Activated CD8-positive, alpha-beta memory T cell treated with anti-CD3 and anti-CD28 coated beads, Interleukin-2, amount 10 ng/mL, durations not matched to agents 7 days and 5 days (primary cell): ENCODE data around the gene RFX8. TPM values are rescaled to one million over a fixed set of nuclear protein-coding genes. Genes with fewer than 3 reads are reported as not detected.
"Not testable (repeated sequence)": the region's sequence is repeated elsewhere in the genome, so short reads cannot be mapped to it uniquely, and the experiment has no call there.

Experiments used
- ATAC-seq: fragments of 150-1000 bp; cut with Tn5 transposase; one replicate; pipeline ENCODE4 v1.10.0; 2021; ENCODE audit warnings: moderate library complexity
- CTCF ChIA-PET: fragments of 350-600 bp; sonication (Branson Sonifier 250); formaldehyde crosslinking; loops from one replicate; lab custom pipeline; 2021; ENCODE audit warnings: antibody characterized with exemption; lab: Charles Lee
- DNase-seq: peaks from one replicate; pipeline ENCODE4 v3.0.0-alpha.2; 2020
- H3K27ac Mint-ChIP-seq: one replicate; pipeline ENCODE4 v1.8.0; 2021; ENCODE audit warnings: mild to moderate bottlenecking, mixed read lengths
- H3K27me3 Mint-ChIP-seq: one replicate; pipeline ENCODE4 v1.8.0; 2021; ENCODE audit warnings: mixed read lengths
- H3K36me3 Mint-ChIP-seq: one replicate; pipeline ENCODE4 v1.8.0; 2021; ENCODE audit warnings: mild to moderate bottlenecking, mixed read lengths
- H3K4me1 Mint-ChIP-seq: one replicate; pipeline ENCODE4 v1.8.0; 2021; ENCODE audit warnings: mixed read lengths
- H3K4me3 Mint-ChIP-seq: one replicate; pipeline ENCODE4 v1.8.0; 2021; ENCODE audit warnings: mild to moderate bottlenecking, moderate library complexity, mixed read lengths
- H3K9me3 Mint-ChIP-seq: one replicate; pipeline ENCODE4 v1.8.0; 2022; ENCODE audit warnings: low read depth, mixed read lengths
- total RNA-seq, 2 experiments: library from RNA; stranded (reverse); gene quantifications; one replicate each; pipeline ENCODE4 v1.2.3, GENCODE V29; 2021

Gene RFX8
- total RNA-seq, 2 experiments from 2014 or later: 1.0 to 2.3 TPM

DNA sequence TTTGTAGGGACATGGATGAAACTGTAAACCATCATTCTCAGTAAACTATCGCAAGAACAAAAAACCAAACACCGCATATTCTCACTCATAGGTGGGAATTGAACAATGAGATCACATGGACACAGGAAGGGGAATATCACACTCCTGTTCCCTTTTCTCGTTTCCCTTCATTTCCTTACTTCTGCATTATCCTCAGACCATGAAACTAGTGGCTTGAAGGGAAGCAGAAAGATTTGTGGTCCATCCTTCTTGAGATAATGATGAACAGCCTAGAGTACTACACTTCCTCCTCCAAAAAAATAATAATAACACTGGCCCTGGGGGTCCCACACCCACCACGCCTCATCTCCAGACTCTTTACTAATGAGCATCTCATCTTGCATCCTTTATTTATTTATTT is 30.4 kb upstream of the RFX8 start:
- ATAC-seq, H3K36me3 Mint-ChIP-seq, CTCF ChIA-PET, DNase-seq, H3K9me3 Mint-ChIP-seq, H3K4me3 Mint-ChIP-seq, H3K27me3 Mint-ChIP-seq, H3K27ac Mint-ChIP-seq: not testable (repeated sequence)
- H3K4me1 Mint-ChIP-seq: peaks cover 13% of the 10 kb centered on the region

DNA sequence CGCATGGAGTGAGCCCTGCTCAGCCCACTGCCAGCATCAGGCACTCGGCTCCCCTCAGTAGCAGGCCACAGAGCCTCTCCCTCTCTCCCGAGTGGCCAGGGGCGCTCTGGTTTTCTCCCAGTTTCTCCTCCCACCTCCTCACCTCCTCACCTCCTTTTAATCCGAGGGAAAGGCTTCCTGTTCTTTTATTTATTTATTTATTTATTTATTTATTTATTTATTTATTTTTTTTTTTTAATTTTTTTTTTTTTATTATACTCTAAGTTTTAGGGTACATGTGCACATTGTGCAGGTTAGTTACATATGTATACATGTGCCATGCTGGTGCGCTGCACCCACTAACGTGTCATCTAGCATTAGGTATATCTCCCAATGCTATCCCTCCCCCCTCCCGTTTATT is 29.8 kb upstream of the RFX8 start:
- CTCF ChIA-PET, H3K4me3 Mint-ChIP-seq, H3K36me3 Mint-ChIP-seq, H3K27me3 Mint-ChIP-seq, H3K9me3 Mint-ChIP-seq, DNase-seq, H3K27ac Mint-ChIP-seq, ATAC-seq: not testable (repeated sequence)
- H3K4me1 Mint-ChIP-seq: peaks cover 13% of the 10 kb centered on the region

DNA sequence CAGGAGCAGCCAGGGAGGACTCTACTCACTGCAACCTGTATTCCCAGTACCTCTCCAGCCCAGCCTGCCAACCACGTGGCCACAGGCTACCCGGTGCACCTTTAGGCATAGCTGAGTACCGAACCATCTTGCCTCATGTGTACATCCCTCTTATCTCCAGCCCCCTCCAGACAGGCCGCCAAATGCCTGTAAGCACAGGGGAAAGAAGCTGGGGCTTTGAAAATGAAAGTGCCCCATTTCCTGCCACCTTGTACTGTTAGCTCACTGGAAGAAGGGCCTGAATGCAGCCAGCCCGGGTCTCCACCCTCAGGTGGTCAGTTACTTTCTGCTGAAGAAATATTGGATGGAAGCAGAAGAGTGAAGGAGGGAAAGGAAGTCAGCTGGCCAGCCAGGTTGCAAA is 27.2 kb upstream of the RFX8 start:
- DNase-seq: peak; percentile 42
- CTCF ChIA-PET: no interaction called here
- H3K27ac Mint-ChIP-seq: no peak overlapping the region
- no peaks in the 10 kb centered on the region for H3K9me3 Mint-ChIP-seq
- H3K36me3 Mint-ChIP-seq: no peaks in the 10 kb centered on the region
- peaks cover 13% of the 10 kb centered on the region for H3K4me1 Mint-ChIP-seq
- H3K27me3 Mint-ChIP-seq: peaks cover 4% of the 10 kb centered on the region
- H3K4me3 Mint-ChIP-seq: no peak overlapping the region
- ATAC-seq: no peak

DNA sequence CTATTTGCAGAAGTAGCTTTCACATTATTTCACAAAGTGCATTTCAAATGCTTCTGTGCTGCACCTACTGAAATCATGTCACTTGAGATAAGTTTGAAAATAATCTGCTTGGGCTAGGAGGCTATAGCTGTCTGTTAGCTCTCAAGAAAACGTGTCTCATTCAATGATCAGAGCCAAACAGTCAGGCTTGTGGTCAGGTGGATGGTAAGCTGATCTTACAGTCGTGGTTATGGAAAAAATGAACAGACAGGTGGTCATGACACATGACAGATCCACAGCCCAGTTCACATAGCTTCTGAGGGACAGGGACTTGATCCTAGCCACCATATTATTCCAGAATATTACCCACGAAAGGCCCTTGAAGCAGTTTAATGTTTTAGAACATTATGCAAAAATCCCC is 26.5 kb upstream of the RFX8 start:
- Mint-ChIP-seq H3K9me3 (no peaks in the 10 kb centered on the region), H3K4me1 (peaks cover 13% of the 10 kb centered on the region), H3K27ac (no peak overlapping the region), H3K4me3 (no peak overlapping the region), H3K27me3 (peaks cover 4% of the 10 kb centered on the region), H3K36me3 (no peaks in the 10 kb centered on the region)
- CTCF ChIA-PET: interaction anchor here (1.5 kb wide), 1 partner anchor 39 kb away, joined by 3 read pairs; no protein-coding TSS in a partner anchor
- DNase-seq (no peak), ATAC-seq (no peak)

DNA sequence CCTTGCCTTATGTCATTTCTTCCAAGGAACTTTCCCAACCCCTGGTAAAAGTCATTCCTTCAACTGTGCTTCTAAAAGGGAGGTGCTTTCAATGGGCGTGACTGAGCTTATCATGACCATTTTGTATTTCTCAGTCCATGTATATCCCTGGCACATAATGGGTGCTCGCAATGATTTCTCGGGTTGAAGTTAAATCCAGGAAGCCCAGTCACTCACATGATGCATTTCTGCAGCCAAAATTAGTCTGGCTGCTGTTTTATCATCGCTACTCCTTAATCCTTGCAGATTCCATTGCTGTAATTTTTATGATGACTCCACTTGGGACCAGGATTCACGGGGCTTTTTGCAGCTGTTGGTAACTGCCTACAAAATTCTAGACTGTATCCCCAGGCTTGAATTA is 25.9 kb upstream of the RFX8 start:
- CTCF ChIA-PET: interaction anchor here (1.5 kb wide), 1 partner anchor 39 kb away, joined by 3 read pairs; no protein-coding TSS in a partner anchor
- no peak for ATAC-seq

DNA sequence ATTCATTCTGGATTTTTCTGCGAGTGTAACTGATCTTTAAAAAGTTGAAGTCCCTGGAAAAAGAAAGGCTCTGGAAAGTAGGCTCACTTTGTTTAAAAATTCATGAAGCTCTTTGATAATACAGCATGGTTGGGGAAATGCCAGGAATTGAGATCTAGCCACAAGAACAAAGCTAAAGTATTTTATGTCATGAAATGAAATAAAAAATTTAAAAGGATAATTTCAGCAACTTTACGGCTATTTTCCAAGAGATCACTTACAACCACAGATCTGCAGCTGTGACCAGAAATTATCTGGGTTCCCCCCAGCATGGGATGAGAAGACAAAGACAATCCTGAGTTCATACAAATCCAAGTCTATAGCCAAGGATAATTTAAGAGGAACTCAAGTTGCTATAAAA is 25.3 kb upstream of the RFX8 start:
- no peak overlapping the region for H3K27ac Mint-ChIP-seq
- no peak overlapping the region for H3K4me3 Mint-ChIP-seq
- ATAC-seq (no peak), DNase-seq (no peak)
- H3K36me3 Mint-ChIP-seq: no peaks in the 10 kb centered on the region
- CTCF ChIA-PET: interaction anchor here (1.5 kb wide), 1 partner anchor 40 kb away, joined by 3 read pairs; no protein-coding TSS in a partner anchor
- no peaks in the 10 kb centered on the region for H3K9me3 Mint-ChIP-seq
- H3K27me3 Mint-ChIP-seq: peaks cover 4% of the 10 kb centered on the region
- peaks cover 13% of the 10 kb centered on the region for H3K4me1 Mint-ChIP-seq

More for the DNA sequence above, 25.9 kb upstream of the RFX8 start:
- Mint-ChIP-seq H3K27me3 (peaks cover 4% of the 10 kb centered on the region), H3K36me3 (no peaks in the 10 kb centered on the region), H3K27ac (no peak overlapping the region), H3K4me3 (no peak overlapping the region), H3K9me3 (no peaks in the 10 kb centered on the region), H3K4me1 (peaks cover 13% of the 10 kb centered on the region)
- no peak for DNase-seq

DNA sequence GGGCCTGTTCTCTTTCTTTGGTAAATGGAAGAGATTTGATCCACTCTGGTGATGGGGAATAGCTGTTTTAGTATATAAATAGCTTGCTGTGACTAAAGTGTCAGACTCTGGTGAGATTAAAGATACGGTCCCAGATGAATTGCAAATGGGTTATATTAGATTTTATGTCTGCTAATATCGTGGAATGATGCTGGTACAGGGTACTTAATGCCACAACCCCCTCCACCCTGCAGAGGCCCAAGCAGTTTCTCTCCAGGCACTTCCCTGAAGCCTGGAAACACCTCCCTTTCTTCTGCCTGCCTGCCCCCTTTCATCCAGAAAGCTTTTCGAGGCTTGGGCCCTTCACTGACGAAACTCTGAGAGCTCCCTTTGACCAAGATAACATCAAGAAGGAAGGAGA is 21.4 kb upstream of the RFX8 start:
- no peak overlapping the region for H3K27ac Mint-ChIP-seq
- no peaks in the 10 kb centered on the region for H3K9me3 Mint-ChIP-seq
- no peaks in the 10 kb centered on the region for H3K36me3 Mint-ChIP-seq
- DNase-seq (no peak), ATAC-seq (no peak)
- peaks cover 4% of the 10 kb centered on the region for H3K27me3 Mint-ChIP-seq
- no peaks in the 10 kb centered on the region for H3K4me1 Mint-ChIP-seq
- CTCF ChIA-PET: no interaction called here
- no peak overlapping the region for H3K4me3 Mint-ChIP-seq

DNA sequence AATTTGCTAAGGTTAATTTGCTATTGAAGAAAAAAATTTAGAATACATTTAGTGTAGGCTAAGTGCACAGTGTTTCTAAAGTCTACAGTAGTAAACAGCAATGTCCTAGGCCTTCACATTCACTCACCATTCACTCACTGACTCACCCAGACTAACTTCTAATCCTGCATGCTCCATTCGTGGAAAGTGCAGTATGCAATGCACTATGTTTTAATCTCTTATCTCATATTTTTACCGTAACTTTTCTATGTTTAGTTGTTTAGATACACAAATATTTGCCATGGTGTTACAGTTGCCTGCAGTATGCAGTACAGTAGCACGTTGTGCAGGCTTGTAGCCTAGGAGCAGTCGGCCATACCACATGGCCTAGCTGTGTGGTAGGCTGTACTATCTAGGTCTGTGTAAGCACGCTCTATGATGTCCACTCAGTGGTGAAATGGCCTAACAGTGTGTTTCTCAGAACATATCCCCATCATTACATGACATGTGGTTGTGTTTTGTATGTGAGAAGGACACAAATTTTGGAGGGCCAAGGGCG is 18.1 kb upstream of the RFX8 start:
- no peaks in the 10 kb centered on the region for H3K27me3 Mint-ChIP-seq
- H3K9me3 Mint-ChIP-seq: no peaks in the 10 kb centered on the region
- CTCF ChIA-PET: no interaction called here
- no peak overlapping the region for H3K4me3 Mint-ChIP-seq
- DNase-seq (no peak), ATAC-seq (no peak)
- no peaks in the 10 kb centered on the region for H3K4me1 Mint-ChIP-seq
- peaks cover 2% of the 10 kb centered on the region for H3K36me3 Mint-ChIP-seq
- H3K27ac Mint-ChIP-seq: no peak overlapping the region

DNA sequence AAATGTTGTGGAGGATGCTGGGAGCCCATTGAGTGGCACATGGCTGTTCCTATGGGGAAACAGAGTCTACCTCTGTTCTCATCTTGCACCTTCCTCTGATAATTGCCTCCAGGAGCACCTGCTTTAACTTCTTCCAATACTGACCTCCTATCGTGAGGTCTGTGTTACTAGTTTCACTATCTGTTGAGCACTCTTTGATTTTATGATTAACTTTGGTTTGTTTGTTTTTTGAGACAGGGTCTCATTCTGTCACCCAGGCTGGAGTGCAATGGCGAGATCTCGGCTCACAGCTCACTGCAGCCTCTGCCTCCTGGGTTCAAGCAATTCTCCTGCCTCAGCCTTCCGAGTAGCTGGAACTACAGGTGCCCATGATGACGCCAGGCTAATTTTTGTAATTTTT is 12.1 kb upstream of the RFX8 start:
- peaks cover 2% of the 10 kb centered on the region for H3K36me3 Mint-ChIP-seq
- no peaks in the 10 kb centered on the region for H3K9me3 Mint-ChIP-seq
- no peaks in the 10 kb centered on the region for H3K27me3 Mint-ChIP-seq
- CTCF ChIA-PET: no interaction called here
- no peak for DNase-seq
- no peak overlapping the region for H3K27ac Mint-ChIP-seq
- no peak overlapping the region for H3K4me3 Mint-ChIP-seq
- no peak for ATAC-seq
- peaks cover 16% of the 10 kb centered on the region for H3K4me1 Mint-ChIP-seq

DNA sequence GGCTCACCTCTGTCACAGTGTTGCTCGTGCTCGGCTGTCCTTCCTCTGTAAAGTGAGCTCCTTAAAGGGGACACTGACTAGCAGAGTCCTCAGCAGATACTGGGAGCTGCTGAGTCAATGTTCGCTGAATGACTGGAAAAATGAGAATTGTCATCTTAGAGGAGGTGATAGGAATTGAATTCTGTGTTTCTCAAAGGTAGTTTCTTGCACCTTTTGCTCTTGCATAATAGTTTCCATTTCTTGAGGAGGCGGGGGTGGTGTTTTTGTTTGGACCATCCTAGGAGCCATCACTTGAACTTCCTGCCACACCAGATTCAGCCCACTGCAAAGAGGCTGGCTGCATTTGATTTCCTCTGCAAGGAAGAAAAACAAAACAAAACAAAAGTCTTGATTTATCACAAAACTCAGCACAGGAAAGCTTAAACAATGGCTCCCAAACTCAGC is 11.4 kb upstream of the RFX8 start:
- H3K27ac Mint-ChIP-seq: no peak overlapping the region
- H3K4me1 Mint-ChIP-seq: peaks cover 16% of the 10 kb centered on the region
- DNase-seq (no peak), ATAC-seq (no peak)
- H3K4me3 Mint-ChIP-seq: no peak overlapping the region
- H3K27me3 Mint-ChIP-seq: no peaks in the 10 kb centered on the region
- no peaks in the 10 kb centered on the region for H3K9me3 Mint-ChIP-seq
- peaks cover 2% of the 10 kb centered on the region for H3K36me3 Mint-ChIP-seq
- CTCF ChIA-PET: no interaction called here

DNA sequence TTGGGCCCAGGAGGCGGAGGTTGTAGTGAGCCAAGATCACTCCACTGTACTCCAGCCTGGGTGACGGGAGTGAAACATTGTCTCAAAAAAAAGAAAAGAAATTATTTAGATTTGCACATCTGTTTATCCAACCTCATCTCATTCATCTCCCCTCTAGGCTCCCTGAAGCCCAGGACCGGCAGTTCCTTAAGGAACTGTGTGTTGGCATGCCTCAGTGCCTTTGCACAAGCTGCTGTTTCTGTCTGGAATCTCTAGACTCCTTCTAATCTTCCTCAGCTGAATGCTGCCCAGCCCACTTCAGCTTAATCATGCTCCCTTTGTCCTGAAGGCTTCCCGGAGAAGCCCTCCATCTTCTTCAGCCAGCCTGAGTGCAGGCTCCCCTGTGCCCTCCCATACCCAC is 10.9 kb upstream of the RFX8 start:
- Mint-ChIP-seq H3K4me1 (peaks cover 18% of the 10 kb centered on the region), H3K27me3 (peaks cover 2% of the 10 kb centered on the region), H3K27ac (no peak overlapping the region), H3K36me3 (peaks cover 2% of the 10 kb centered on the region), H3K9me3 (no peaks in the 10 kb centered on the region), H3K4me3 (no peak overlapping the region)
- DNase-seq (no peak), ATAC-seq (no peak)
- CTCF ChIA-PET: no interaction called here

DNA sequence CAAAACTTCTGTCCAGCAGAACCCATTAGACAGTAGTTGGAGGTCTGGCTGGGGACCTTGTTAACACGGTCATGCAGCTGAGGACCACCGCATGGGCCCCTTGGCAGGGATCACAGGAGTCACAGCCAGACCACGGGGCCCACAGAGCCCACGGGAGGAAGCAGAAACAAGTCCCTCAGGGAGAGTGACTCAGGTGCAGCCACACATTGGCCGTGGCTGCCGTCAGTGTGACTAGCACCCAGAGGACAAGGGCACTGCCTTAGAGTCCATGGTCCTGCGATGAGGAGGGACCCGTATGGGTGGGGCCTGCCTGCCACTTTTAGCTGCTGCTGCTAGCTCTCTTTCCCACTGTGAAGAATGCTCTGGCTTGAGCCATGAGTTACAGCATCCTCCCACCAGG is 5.9 kb upstream of the RFX8 start:
- ATAC-seq (no peak), DNase-seq (no peak)
- Mint-ChIP-seq H3K4me1 (peaks cover 23% of the 10 kb centered on the region), H3K9me3 (no peaks in the 10 kb centered on the region), H3K27ac (no peak overlapping the region), H3K36me3 (no peaks in the 10 kb centered on the region), H3K27me3 (peaks cover 24% of the 10 kb centered on the region), H3K4me3 (no peak overlapping the region)
- CTCF ChIA-PET: no interaction called here

DNA sequence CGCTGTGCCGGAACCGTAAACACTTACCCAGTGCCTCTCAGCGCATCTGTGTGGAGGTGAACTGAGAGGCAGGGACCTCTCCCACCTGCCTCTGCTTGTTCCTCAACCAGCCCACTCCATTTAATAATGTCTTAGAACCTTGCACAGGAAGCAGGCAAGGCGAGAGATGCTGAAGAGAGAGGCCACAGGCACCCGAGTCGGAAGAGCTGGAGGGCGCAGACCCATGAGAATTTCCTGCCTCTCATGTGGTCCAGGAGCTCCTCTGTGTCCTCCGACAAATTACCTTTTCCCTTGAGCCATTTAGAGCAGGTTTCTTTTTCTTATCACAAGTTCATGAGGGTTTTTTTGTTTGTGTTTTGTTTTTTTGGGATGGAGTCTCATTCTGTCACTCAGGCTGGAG is 4.9 kb upstream of the RFX8 start:
- no peak overlapping the region for H3K4me3 Mint-ChIP-seq
- no peaks in the 10 kb centered on the region for H3K36me3 Mint-ChIP-seq
- CTCF ChIA-PET: no interaction called here
- ATAC-seq (no peak), DNase-seq (no peak)
- H3K4me1 Mint-ChIP-seq: peaks cover 30% of the 10 kb centered on the region
- H3K27me3 Mint-ChIP-seq: peaks cover 30% of the 10 kb centered on the region
- H3K9me3 Mint-ChIP-seq: no peaks in the 10 kb centered on the region
- H3K27ac Mint-ChIP-seq: no peak overlapping the region

DNA sequence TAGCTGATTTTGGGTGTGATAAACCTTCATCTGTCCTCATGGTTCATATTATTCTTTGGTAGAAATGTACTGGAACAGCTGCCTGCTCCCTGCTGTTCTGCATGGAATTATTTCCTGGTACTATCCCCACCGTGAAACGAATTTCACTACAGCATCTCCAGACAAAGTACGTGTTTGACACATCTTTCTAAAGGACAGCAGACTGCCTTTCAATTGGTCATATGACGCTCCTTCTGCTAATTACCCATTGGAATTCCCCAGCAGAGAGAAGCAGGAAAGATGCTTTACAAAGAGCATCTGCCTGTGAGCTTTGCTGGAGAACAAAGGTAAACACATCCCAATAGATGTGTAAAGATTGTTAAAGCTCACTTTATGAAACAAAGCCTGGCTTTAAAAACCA is 4.4 kb upstream of the RFX8 start:
- peaks cover 31% of the 10 kb centered on the region for H3K4me1 Mint-ChIP-seq
- H3K27me3 Mint-ChIP-seq: peaks cover 31% of the 10 kb centered on the region
- DNase-seq: no peak
- no peaks in the 10 kb centered on the region for H3K9me3 Mint-ChIP-seq
- CTCF ChIA-PET: no interaction called here
- H3K4me3 Mint-ChIP-seq: no peak overlapping the region
- H3K36me3 Mint-ChIP-seq: no peaks in the 10 kb centered on the region
- H3K27ac Mint-ChIP-seq: no peak overlapping the region
- no peak for ATAC-seq
